Upper lobe of left lung (tissue), 4 donors: ENCODE data around the gene CDH8.

Experiments
- POLR2A ChIP-seq, 4 donors: fragments of 450-650 bp; IDR thresholded peaks; one replicate each; pipeline ENCODE4 v1.5.1; 2016 to 2017; ENCODE audit warnings: antibody characterized with exemption in 4 of 4, mild to moderate bottlenecking in 2 of 4
- TF ChIP-seq, protein P1 (sequence below), 6 experiments: fragments of 450-650 bp in 4 of 6; fragments of 200-600 bp in 2 of 6; sonication (generic) in 2 of 6; IDR thresholded peaks; one replicate each; pipeline ENCODE4 v1.5.1; 2016 to 2019; ENCODE audit warnings: antibody characterized with exemption in 6 of 6

DNA sequence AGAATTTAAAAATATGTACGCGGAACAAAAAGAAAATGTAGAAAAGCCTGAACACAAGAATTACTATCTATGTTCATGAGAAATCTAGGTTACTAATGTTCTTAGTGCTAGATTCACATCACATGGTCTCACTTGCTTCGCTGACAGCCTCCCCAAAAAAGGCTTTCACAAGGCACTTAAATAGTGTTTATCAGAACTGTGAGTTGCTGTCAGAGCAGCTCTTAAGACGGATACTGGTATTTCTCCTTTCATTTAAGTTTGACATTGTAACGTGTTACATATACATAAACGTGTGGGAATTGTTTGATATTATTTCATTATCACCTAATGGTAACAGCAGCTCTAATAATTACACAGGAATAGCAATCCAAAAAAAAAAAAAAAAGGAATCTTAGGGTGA, 150.9 kb downstream of the CDH8 start:
- TF ChIP-seq POLR2A (IDR thresholded peaks at IDR 0.05) = no peak
- TF ChIP-seq, protein P1, sequence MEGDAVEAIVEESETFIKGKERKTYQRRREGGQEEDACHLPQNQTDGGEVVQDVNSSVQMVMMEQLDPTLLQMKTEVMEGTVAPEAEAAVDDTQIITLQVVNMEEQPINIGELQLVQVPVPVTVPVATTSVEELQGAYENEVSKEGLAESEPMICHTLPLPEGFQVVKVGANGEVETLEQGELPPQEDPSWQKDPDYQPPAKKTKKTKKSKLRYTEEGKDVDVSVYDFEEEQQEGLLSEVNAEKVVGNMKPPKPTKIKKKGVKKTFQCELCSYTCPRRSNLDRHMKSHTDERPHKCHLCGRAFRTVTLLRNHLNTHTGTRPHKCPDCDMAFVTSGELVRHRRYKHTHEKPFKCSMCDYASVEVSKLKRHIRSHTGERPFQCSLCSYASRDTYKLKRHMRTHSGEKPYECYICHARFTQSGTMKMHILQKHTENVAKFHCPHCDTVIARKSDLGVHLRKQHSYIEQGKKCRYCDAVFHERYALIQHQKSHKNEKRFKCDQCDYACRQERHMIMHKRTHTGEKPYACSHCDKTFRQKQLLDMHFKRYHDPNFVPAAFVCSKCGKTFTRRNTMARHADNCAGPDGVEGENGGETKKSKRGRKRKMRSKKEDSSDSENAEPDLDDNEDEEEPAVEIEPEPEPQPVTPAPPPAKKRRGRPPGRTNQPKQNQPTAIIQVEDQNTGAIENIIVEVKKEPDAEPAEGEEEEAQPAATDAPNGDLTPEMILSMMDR (IDR thresholded peaks at IDR 0.05) = no peak
